Memory B cell (primary cell): ENCODE data around the gene MAGEB18.

Experiments
- ATAC-seq: fragments of 150-1000 bp; cut with Tn5 transposase; 2 replicates; pipeline ENCODE4 v1.10.0; 2021; ENCODE audit warnings: low read depth, mild to moderate bottlenecking, moderate library complexity
- DNase-seq, 2 donors: peaks; one replicate each; pipeline ENCODE4 v3.0.0; 2022; ENCODE audit warnings: low spot score in 2 of 2
- H3K27ac Mint-ChIP-seq: one replicate; pipeline ENCODE4 v1.8.0; 2022; ENCODE audit warnings: mild to moderate bottlenecking, moderate library complexity, mixed read lengths
- H3K27me3 Mint-ChIP-seq: one replicate; pipeline ENCODE4 v1.8.0; 2022; ENCODE audit warnings: mixed read lengths
- H3K36me3 Mint-ChIP-seq: one replicate; pipeline ENCODE4 v1.8.0; 2022; ENCODE audit warnings: mild to moderate bottlenecking, mixed read lengths
- H3K4me1 Mint-ChIP-seq: one replicate; pipeline ENCODE4 v1.8.0; 2022; ENCODE audit warnings: mixed read lengths
- H3K4me3 Mint-ChIP-seq: one replicate; pipeline ENCODE4 v1.8.0; 2022; ENCODE audit warnings: mild to moderate bottlenecking, moderate library complexity, mixed read lengths
- H3K9me3 Mint-ChIP-seq: one replicate; pipeline ENCODE4 v1.8.0; 2022; ENCODE audit warnings: mixed read lengths

The MAGEB18 gene

GRCh38 chrX:26138274-26138673, at the start of gene MAGEB18:
Gene MAGEB18, plus strand, starts transcription at chrX:26138343. Its CDS starts 643 bp downstream, at chrX:26138986.
- no peak for ATAC-seq
- Mint-ChIP-seq H3K27me3 (no peaks in the 10 kb centered on the region), H3K4me3 (no peak within 1 kb of the TSS), H3K9me3 (peaks cover 1% of the 10 kb centered on the region), H3K36me3 (no peaks in the 10 kb centered on the region), H3K4me1 (no peaks in the 10 kb centered on the region), H3K27ac (no peak within 1 kb of the TSS)
- no peak for DNase-seq

DNA sequence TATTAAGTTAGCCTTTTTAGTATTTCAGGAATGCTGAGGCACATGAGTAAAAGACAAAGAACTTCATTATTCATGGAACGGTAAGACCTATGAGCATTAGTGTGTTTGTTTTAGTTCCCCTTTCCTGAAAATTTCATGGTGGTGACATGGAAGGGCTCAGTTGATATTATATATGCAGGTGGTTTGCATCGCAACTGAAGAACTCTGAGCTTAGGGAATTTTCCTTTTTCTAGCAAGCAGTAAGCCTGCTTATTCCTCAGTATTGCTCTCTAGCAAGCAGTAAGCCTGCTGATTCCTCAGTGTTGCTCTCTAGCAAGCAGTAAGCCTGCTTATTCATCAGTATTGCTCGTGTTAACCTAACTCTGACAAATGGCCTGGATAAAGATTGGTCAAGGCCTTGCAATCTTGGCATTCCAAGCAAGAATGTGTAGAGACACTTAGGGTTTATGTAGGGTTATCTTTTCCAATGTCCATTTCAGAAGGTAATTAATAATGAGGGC, 37.7 kb upstream of the MAGEB18 start:
- Mint-ChIP-seq H3K4me3 (no peak overlapping the region), H3K9me3 (no peaks in the 10 kb centered on the region), H3K4me1 (no peaks in the 10 kb centered on the region), H3K36me3 (no peaks in the 10 kb centered on the region), H3K27me3 (no peaks in the 10 kb centered on the region), H3K27ac (no peak overlapping the region)
- DNase-seq (no peak), ATAC-seq (no peak)

- no peak for ATAC-seq
- Mint-ChIP-seq H3K27me3 (no peaks in the 10 kb centered on the region), H3K9me3 (peaks cover 5% of the 10 kb centered on the region), H3K36me3 (no peaks in the 10 kb centered on the region), H3K4me3 (no peak overlapping the region), H3K27ac (no peak overlapping the region), H3K4me1 (no peaks in the 10 kb centered on the region)
- no peak for DNase-seq
Observed at GRCh38 chrX:26109142-26109541, 29.0 kb upstream of the MAGEB18 start.

GRCh38 chrX:26146024-26146423, 7.9 kb downstream of the MAGEB18 start:
- no peaks in the 10 kb centered on the region for H3K27me3 Mint-ChIP-seq
- no peak overlapping the region for H3K4me3 Mint-ChIP-seq

DNA sequence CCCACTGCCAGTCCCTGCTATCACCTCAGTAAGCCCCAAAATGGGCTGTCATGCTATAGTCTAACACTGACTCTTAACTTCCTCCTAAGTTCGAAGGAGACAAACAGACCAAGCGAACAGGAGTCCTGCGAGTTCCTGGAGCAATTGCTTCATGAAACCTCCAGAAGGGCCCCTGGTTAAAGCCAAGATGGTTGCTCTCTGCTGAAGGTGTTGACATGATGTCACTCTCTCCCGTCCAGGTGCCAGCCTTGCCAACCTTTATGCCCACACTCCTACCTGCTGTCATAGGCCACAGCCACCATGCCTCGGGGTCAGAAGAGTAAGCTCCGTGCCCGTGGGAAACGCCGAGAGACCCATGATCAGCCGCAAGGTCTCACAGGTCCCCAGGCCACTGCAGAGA, 22.2 kb downstream of the MAGEB18 start, which contains the start of gene MAGEB6B:
MAGEB6B (plus strand) TSS at position 301 of the 400 bp plus-strand sequence; CDS start at position 301, 0 bp downstream.
- Mint-ChIP-seq H3K4me1 (no peaks in the 10 kb centered on the region), H3K9me3 (no peaks in the 10 kb centered on the region), H3K4me3 (no peak within 1 kb of the TSS), H3K27ac (no peak within 1 kb of the TSS), H3K36me3 (no peaks in the 10 kb centered on the region), H3K27me3 (no peaks in the 10 kb centered on the region)
- DNase-seq = no peak
- no peak for ATAC-seq

More at GRCh38 chrX:26146024-26146423, 7.9 kb downstream of the MAGEB18 start:
- no peaks in the 10 kb centered on the region for H3K4me1 Mint-ChIP-seq
- ATAC-seq (no peak), DNase-seq (no peak)
- H3K27ac Mint-ChIP-seq = no peak overlapping the region
- H3K36me3 Mint-ChIP-seq = no peaks in the 10 kb centered on the region
- peaks cover 2% of the 10 kb centered on the region for H3K9me3 Mint-ChIP-seq
